ENCODE measurements around the gene C12orf57.

DNA sequence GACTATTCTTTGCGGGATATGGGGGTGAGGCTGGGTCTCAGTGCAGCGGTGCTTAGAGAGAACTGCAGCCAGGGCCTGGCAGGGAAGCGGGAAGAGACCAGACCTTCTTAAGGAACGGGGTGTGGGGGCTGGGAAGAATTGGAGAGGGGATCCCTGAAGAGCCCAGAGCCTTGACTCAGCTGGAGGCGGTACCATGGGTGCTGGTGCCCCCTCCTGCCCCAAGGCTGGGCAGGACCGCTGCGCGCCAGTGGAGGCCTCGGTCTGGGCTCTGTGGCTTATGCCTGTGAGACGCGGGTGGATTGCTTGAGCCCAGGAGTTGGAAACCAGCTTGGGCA is 1.5 kb upstream of the C12orf57 start:
- no peak for TF ChIP-seq CTCF (IDR thresholded peaks at IDR 0.05)
- peak in 1 of 3 donors; percentile 9 for TF ChIP-seq POLR2AphosphoS5 (IDR thresholded peaks at IDR 0.05)
- no peak for TF ChIP-seq POLR2A (IDR thresholded peaks at IDR 0.05)
- TF ChIP-seq EP300 (IDR thresholded peaks at IDR 0.05), result no peak
